Dendritic cell treated with granulocyte-macrophage colony-stimulating factor and Interleukin-4, amounts not matched to agents 40 ng/mL and 50 ng/mL, for 4 days (primary cell): Measurements from ENCODE around the gene THEMIS.
"Not testable (repeated sequence)": the region's sequence is repeated elsewhere in the genome, so short reads cannot be mapped to it uniquely, and the experiment has no call there.

Experiments used
- H3K27ac Mint-ChIP-seq: one replicate; pipeline ENCODE4 v1.8.0; 2022; ENCODE audit warnings: mild to moderate bottlenecking, mixed read lengths
- H3K27me3 Mint-ChIP-seq: one replicate; pipeline ENCODE4 v1.8.0; 2022; ENCODE audit warnings: mild to moderate bottlenecking, mixed read lengths
- H3K36me3 Mint-ChIP-seq: one replicate; pipeline ENCODE4 v1.8.0; 2022; ENCODE audit warnings: low read depth, mixed read lengths
- H3K4me1 Mint-ChIP-seq: one replicate; pipeline ENCODE4 v1.8.0; 2022; ENCODE audit warnings: low read depth, mixed read lengths
- H3K4me3 Mint-ChIP-seq: one replicate; pipeline ENCODE4 v1.8.0; 2022; ENCODE audit warnings: mild to moderate bottlenecking, moderate library complexity, mixed read lengths
- H3K9me3 Mint-ChIP-seq: one replicate; pipeline ENCODE4 v1.8.0; 2022; ENCODE audit warnings: mixed read lengths
- intact Hi-C: fragments of 100-400 bp; cut with micrococcal nuclease; formaldehyde crosslinking; loops from one replicate; pipeline ENCODE4 v1.15.0; 2022

The THEMIS gene

DNA sequence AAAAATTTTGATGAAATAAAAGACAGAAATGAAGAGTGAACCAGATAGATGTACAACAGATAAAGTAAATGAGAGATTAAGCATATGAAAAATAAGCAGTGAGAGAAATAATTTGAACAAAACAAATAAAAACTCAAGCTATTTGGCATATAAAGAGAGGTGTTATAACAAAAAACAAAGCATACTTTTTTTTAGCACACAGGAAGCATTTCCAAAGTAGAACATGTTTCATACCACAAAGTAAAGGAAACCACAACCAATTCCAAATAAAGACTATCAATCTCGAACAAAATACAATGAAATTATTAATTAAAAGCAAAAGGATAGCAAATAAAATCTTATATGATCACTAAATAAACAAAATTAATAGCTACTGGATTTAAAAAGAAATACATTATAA, 6.8 kb downstream of the THEMIS start:
- no peaks in the 10 kb centered on the region for H3K36me3 Mint-ChIP-seq
- intact Hi-C loops, result no loop called here
- H3K4me3 Mint-ChIP-seq, result no peak overlapping the region
- no peak overlapping the region for H3K27ac Mint-ChIP-seq
- no peaks in the 10 kb centered on the region for H3K27me3 Mint-ChIP-seq
- H3K4me1 Mint-ChIP-seq, result no peaks in the 10 kb centered on the region
- peaks cover 9% of the 10 kb centered on the region for H3K9me3 Mint-ChIP-seq

DNA sequence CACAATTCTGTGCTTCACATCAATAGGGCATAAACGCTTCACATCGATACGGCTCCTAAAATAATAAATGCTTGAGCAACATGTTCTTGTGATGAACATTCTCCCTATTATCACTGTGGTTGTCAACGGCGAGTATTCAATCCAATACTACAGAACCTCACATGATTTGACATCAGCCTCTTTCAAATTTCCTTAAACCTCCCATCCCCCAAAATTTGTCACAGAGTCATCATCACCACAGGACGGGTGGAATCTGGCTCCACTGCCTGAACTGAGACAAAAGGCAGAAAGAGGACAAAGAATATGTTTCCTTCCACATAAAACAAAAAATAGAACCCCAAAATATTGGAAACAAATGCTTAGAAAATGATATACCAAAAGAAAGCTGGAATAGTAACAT, 7.3 kb downstream of the THEMIS start:
- Mint-ChIP-seq H3K4me1 (no peaks in the 10 kb centered on the region), H3K4me3 (no peak overlapping the region), H3K27ac (no peak overlapping the region), H3K27me3 (no peaks in the 10 kb centered on the region), H3K9me3 (peaks cover 9% of the 10 kb centered on the region), H3K36me3 (no peaks in the 10 kb centered on the region)
- intact Hi-C loops, result no loop called here

DNA sequence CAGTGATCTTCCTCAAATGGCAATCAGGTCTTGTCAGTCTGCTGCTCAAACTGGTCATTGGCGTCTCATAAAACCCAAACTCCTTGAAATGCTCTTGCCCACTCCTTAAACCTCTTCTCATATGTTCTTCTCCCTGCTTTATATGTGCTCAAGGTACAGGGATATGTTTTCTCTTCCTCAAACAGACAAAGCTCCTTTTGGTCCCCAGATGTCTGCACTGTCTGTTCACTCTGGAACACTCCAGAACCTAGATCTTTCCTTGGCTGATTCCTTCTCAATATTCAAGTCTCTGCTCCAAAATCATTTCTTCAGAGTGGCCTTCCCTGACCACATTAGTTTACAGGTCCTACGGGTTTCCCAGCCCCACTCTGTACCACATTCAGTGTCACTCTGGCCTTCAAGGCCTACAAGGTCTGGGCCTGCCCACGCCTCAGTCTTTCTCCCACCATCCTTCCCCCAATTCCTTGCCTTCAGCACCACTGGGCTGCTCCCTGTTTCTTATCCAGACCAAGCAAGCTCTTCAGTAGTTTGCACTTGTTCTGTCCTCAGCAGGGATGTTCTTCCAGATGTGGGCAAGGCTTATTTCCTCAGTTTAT, 9.0 kb downstream of the THEMIS start:
- H3K4me3 Mint-ChIP-seq, result no peak overlapping the region
- peaks cover 9% of the 10 kb centered on the region for H3K9me3 Mint-ChIP-seq
- no peaks in the 10 kb centered on the region for H3K36me3 Mint-ChIP-seq
- H3K27ac Mint-ChIP-seq, result no peak overlapping the region
- H3K4me1 Mint-ChIP-seq, result no peaks in the 10 kb centered on the region
- H3K27me3 Mint-ChIP-seq, result no peaks in the 10 kb centered on the region
- intact Hi-C loops, result no loop called here

DNA sequence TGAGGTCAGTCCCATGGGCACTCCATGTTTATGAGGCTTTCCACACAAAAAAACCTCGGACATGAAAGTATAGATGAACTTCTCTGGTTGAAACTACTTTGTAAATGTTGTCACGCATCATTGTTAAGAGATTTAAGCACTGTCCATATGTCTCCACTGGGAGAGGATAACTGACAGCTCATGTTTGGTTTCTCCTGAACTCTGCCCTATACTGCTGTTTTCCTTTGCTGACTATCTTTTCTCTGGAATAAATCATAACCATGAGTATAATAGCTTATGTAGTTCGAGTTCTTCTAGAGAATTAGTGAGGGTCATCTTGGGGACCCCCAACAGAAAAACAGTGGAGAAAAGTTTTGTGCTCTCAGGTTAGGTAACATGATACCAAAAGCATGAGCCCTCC, 14.3 kb downstream of the THEMIS start:
- no peak overlapping the region for H3K27ac Mint-ChIP-seq
- H3K4me3 Mint-ChIP-seq, result no peak overlapping the region
- H3K4me1 Mint-ChIP-seq, result no peaks in the 10 kb centered on the region
- H3K27me3 Mint-ChIP-seq, result no peaks in the 10 kb centered on the region
- intact Hi-C loops, result no loop called here
- H3K9me3 Mint-ChIP-seq, result peaks cover 12% of the 10 kb centered on the region
- H3K36me3 Mint-ChIP-seq, result no peaks in the 10 kb centered on the region

DNA sequence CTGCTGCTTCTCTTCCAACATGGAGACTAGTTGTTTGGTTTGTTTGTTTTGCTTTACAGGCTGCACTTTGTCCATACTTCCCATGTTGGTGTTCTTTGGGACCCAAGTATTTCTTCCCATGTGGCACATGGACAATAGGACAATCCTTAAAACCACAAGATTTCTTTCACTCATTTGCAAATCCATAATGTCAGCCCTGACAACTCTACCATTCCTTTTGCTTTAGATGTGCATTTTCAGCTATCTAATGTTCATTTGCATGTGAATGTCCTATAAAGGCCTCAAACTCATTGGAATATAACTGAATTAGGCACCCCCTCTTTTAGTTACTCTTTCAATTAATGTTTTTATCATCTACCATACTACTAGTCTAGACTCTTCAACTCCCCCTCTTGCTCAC, 16.7 kb downstream of the THEMIS start:
- Mint-ChIP-seq H3K36me3 (no peaks in the 10 kb centered on the region), H3K9me3 (peaks cover 8% of the 10 kb centered on the region), H3K4me3 (no peak overlapping the region), H3K27ac (no peak overlapping the region), H3K4me1 (no peaks in the 10 kb centered on the region), H3K27me3 (no peaks in the 10 kb centered on the region)
- intact Hi-C loops, result no loop called here

DNA sequence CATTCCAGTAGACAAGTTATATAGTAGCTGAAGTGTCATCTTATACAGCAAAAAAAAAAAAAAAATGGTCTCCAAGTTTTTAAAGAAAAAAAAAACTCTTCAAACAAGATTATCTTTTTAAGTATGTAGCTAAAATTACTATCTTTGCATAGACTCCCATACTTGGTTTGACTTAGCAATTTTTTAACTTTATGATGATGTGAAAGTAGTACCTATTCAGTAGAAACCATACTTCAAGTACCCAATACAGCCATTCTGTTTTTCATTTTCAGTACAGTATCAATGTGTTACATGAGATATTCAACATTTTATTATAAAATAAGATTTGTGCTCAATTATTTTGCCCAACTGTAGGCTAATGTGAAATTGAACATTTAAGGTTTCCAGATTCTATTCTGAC, 18.9 kb downstream of the THEMIS start:
- H3K9me3 Mint-ChIP-seq, intact Hi-C loops, H3K27me3 Mint-ChIP-seq, H3K36me3 Mint-ChIP-seq, H3K4me3 Mint-ChIP-seq, H3K4me1 Mint-ChIP-seq, H3K27ac Mint-ChIP-seq: not testable (repeated sequence)

DNA sequence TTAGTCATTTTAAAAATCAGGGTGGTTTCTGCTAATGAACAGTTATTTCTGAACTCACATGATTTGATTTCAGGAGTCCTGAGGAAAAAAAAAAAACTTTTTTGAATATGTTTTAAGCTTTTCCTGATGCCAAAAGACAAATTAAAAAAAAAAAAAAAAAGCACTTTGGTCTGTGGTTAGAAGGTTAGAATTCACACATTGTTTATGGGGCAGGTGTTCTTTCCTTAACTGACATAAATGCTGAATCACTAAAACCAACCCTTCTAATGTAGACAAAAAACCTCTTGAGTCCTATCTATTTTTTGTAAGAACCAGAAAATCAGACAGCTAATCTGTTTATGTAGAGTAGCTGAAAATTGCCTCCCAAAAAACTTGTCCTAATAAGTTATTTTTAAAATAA, 20.4 kb downstream of the THEMIS start:
- H3K4me1 Mint-ChIP-seq, result no peaks in the 10 kb centered on the region
- intact Hi-C loops, result no loop called here
- no peaks in the 10 kb centered on the region for H3K36me3 Mint-ChIP-seq
- H3K4me3 Mint-ChIP-seq, result no peak overlapping the region
- no peaks in the 10 kb centered on the region for H3K27me3 Mint-ChIP-seq
- H3K9me3 Mint-ChIP-seq, result no peaks in the 10 kb centered on the region
- no peak overlapping the region for H3K27ac Mint-ChIP-seq

DNA sequence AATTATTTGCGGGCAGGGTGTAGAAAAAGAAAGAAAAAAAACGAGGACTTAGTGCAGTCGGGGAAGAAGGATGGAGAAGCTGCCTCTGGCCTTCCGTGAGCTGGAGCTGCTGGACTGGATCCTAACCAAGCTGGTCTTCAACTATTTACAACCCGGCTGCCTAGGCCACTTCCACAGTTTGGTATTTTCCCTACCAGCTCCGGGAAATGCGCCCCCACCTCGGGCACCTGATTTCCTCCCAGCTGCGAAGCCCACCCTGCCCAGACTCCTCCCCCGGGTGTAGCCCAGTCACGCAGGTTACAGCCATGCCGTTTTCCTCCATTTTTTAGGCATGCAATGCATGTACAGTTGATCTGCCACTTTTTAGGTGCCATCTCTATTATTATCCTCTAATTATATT, 21.2 kb downstream of the THEMIS start:
- Mint-ChIP-seq H3K4me3 (no peak overlapping the region), H3K27ac (no peak overlapping the region), H3K27me3 (no peaks in the 10 kb centered on the region)

DNA sequence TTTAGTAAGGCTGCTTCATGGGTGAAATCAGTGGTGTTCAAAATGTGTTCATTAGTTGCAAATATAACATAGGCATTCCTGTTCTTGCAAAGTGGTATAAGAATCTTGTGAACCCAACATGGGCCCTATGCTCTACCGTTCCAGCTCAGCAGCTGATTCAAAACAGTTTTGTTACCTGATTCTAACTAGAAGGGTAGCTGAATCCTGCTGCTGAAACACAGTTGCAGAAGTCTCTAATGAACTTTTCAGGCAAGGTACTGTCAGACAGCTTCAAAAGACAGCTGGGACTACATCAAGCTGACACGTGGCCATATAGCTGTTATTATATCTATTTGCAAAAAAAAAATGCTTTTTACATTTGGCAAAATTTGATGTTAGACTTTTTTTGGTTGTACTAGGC, 22.7 kb downstream of the THEMIS start:
- no peaks in the 10 kb centered on the region for H3K4me1 Mint-ChIP-seq
- no peak overlapping the region for H3K27ac Mint-ChIP-seq
- no peaks in the 10 kb centered on the region for H3K36me3 Mint-ChIP-seq
- intact Hi-C loops, result no loop called here
- peaks cover 8% of the 10 kb centered on the region for H3K9me3 Mint-ChIP-seq
- no peak overlapping the region for H3K4me3 Mint-ChIP-seq
- H3K27me3 Mint-ChIP-seq, result no peaks in the 10 kb centered on the region

More for the DNA sequence above, 21.2 kb downstream of the THEMIS start:
- Mint-ChIP-seq H3K9me3 (no peaks in the 10 kb centered on the region), H3K4me1 (no peaks in the 10 kb centered on the region), H3K36me3 (no peaks in the 10 kb centered on the region)
- intact Hi-C loops, result no loop called here

DNA sequence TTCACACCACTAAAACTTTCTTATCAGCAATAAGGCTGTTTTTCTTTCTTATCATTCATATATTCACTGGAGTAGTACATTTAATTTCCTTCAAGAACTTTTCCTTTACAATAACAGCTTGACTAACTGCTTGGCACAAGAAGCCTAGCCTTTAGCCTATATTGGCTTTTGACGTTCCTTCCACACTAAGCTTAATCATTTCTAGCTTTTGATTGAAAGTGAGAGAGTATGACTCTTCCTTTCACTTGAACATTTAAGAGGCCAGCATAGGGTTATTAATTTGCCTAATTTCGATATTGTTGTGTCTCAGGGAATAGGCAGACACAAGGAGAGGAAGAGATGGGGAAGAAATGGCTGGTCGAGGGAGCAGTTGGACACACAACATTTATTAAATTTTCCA, 23.6 kb downstream of the THEMIS start:
- Mint-ChIP-seq H3K9me3 (peaks cover 13% of the 10 kb centered on the region), H3K27me3 (no peaks in the 10 kb centered on the region), H3K27ac (no peak overlapping the region), H3K4me3 (no peak overlapping the region), H3K4me1 (no peaks in the 10 kb centered on the region), H3K36me3 (no peaks in the 10 kb centered on the region)
- intact Hi-C loops, result no loop called here

DNA sequence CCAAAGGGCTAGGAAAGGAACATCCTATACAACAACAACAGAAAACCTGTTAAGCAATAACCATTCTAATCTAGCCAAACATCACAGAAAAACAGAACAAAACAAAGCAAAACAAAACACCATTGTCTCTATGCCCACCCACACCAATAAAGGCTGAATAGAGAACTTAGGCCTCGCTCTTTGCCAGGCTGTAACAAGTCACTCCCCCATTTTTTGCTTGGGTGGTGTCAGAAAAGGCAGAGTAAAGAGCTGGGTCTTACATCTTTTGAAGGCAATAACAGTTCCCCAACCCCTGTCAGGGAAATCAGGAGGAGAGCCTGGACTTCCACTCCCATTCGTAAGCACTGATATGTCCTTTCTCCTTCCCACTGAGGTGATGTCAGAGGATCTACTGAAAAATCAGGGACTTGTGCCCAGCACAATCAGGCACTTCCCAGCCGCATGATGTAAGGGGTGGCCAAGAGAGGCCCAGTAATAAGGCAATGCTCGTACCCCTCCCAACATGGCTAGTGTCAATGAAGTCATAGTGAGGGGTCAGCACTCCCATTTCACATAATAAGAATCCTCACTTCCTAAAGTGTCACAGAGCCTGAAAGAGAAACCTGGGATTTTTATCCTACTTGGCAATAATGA, 31.0 kb downstream of the THEMIS start:
- Mint-ChIP-seq H3K36me3 (no peaks in the 10 kb centered on the region), H3K9me3 (peaks cover 13% of the 10 kb centered on the region), H3K27ac (no peak overlapping the region), H3K27me3 (no peaks in the 10 kb centered on the region), H3K4me3 (no peak overlapping the region), H3K4me1 (no peaks in the 10 kb centered on the region)
- intact Hi-C loops, result no loop called here

DNA sequence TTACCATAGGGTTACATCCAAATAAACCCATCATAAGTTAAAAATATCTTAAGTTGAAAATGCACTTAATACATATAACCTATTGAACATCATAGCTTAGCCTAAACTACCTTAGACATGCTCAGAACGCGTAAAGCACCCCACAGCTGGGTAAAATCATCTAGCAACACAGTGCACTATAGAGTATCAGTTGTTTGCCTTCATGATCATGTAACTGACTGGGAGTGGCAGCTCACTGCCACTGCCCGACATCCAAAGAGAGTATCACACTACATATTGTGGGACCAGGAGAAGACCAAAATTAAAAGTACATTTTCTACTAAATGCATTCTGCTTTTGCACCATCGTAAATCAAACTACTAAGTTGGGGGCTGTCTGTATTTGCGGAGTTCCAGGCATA, 31.7 kb downstream of the THEMIS start:
- Mint-ChIP-seq H3K4me3 (no peak overlapping the region), H3K27ac (no peak overlapping the region)

DNA sequence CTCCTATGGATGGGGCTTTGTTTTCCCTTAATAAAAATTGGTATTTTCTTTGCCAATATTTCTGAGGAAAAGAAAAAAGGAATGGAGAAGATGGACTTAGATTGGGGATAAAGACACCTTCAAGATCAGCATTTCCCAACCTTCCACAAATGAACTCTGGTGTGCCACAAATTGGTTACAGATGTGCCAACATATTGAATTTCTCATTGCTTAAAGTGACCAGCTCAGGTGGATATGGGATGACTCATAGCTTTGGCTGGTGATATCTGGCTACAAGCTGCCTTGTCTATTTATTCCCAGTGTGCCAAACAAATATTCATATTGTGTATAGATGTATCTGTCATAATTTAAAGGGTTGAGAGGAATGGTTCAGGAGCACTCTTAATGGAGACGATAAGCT, 32.5 kb downstream of the THEMIS start:
- Mint-ChIP-seq H3K9me3 (peaks cover 6% of the 10 kb centered on the region), H3K4me3 (no peak overlapping the region), H3K4me1 (no peaks in the 10 kb centered on the region), H3K27me3 (no peaks in the 10 kb centered on the region), H3K27ac (no peak overlapping the region), H3K36me3 (no peaks in the 10 kb centered on the region)
- intact Hi-C loops, result no loop called here

More for the DNA sequence above, 31.7 kb downstream of the THEMIS start:
- intact Hi-C loops, result no loop called here
- peaks cover 11% of the 10 kb centered on the region for H3K9me3 Mint-ChIP-seq
- no peaks in the 10 kb centered on the region for H3K27me3 Mint-ChIP-seq
- H3K36me3 Mint-ChIP-seq, result no peaks in the 10 kb centered on the region
- no peaks in the 10 kb centered on the region for H3K4me1 Mint-ChIP-seq

DNA sequence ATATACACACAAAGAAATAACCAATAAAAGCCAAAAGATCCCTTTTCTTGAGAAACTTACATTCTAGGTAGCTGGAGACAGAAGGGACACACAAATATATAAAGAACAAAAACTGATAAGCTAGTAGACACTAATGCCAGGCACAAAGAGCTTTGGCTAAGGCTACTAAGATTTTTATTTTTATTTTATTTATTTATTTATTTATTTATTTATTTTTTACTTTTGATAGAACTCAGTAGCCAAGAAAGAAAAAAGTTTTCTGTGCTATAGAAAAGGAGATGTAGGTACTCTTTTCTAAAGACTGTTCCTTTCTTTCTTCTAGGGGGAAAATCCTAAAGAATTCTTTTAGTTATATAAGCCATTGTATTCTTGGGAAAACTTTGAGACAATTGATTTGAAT, 34.1 kb downstream of the THEMIS start:
- no peak overlapping the region for H3K4me3 Mint-ChIP-seq
- H3K27me3 Mint-ChIP-seq, result no peaks in the 10 kb centered on the region
- intact Hi-C loops, result no loop called here
- H3K4me1 Mint-ChIP-seq, result no peaks in the 10 kb centered on the region
- H3K27ac Mint-ChIP-seq, result no peak overlapping the region
- no peaks in the 10 kb centered on the region for H3K36me3 Mint-ChIP-seq
- no peaks in the 10 kb centered on the region for H3K9me3 Mint-ChIP-seq

DNA sequence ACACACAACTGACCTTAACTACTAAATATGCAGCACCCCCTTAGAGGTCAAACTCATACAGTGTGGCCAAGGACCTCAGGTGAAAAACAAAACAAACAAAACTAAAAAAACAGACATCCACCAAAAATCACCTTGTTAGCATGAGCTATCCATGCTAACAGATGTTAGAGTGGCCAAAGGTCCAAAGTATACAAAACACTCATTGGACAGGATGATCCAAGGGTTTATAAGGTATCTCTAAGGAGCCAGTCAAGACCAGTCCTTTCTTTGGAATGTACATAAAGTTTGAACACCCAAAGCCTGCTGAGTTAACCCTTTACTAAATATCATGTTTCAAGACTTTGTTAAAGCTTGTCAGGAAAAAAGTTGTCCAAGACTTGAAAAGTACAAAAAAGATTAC, 35.8 kb downstream of the THEMIS start:
- intact Hi-C loops, result no loop called here
- H3K9me3 Mint-ChIP-seq, result no peaks in the 10 kb centered on the region
- H3K27me3 Mint-ChIP-seq, result no peaks in the 10 kb centered on the region
- H3K4me1 Mint-ChIP-seq, result no peaks in the 10 kb centered on the region
- no peaks in the 10 kb centered on the region for H3K36me3 Mint-ChIP-seq
- no peak overlapping the region for H3K4me3 Mint-ChIP-seq
- H3K27ac Mint-ChIP-seq, result no peak overlapping the region
